Measurements from ENCODE around the gene ZNF655.

DNA sequence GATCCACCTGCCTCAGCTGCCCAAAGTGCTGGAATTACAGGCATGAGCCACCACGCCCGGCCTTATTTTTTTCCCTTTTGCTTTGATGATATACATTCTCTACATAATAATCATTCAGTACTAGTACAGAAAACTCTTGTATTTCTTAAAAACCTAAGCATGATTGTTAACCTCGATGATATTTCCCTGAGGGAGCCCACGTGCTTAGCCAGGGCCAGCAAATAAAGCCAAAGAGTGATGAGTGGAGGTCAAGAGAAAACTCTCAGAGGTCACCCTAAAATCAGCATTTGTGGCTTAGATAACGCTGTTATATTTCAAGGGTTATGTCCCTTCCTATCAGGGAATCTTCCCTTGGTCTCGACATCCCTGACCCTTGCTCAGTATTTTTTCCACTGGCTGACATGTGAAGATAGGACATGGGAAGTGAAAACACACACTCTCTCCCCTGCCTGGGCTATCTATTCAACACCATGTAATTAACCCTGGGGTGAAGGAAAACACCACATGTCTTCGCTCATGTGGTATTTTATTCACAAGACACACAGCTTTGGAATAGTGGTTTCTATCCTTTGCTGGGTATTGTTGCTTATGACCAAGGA lies 19.1 kb upstream of the ZNF655 start:
- TF ChIP-seq, protein P1, sequence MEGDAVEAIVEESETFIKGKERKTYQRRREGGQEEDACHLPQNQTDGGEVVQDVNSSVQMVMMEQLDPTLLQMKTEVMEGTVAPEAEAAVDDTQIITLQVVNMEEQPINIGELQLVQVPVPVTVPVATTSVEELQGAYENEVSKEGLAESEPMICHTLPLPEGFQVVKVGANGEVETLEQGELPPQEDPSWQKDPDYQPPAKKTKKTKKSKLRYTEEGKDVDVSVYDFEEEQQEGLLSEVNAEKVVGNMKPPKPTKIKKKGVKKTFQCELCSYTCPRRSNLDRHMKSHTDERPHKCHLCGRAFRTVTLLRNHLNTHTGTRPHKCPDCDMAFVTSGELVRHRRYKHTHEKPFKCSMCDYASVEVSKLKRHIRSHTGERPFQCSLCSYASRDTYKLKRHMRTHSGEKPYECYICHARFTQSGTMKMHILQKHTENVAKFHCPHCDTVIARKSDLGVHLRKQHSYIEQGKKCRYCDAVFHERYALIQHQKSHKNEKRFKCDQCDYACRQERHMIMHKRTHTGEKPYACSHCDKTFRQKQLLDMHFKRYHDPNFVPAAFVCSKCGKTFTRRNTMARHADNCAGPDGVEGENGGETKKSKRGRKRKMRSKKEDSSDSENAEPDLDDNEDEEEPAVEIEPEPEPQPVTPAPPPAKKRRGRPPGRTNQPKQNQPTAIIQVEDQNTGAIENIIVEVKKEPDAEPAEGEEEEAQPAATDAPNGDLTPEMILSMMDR (IDR thresholded peaks at IDR 0.05; ENCODE audit: borderline replicate concordance, extremely low read depth, low read length, poor library complexity, severe bottlenecking), result no peak
- no peak for TF ChIP-seq EZH2 (IDR thresholded peaks at IDR 0.05; ENCODE audit: borderline replicate concordance, low read depth, low read length, severe bottlenecking)

Data from DND-41 (cell line).